Upper lobe of right lung (tissue), 1 donor: ENCODE data around the gene BACH1. TPM values are rescaled to one million over a fixed set of nuclear protein-coding genes. Genes with fewer than 3 reads are reported as not detected.

ENCODE experiments used
- ATAC-seq: fragments of 200-7000 bp; cut with Tn5 transposase; one replicate; pipeline ENCODE4 v1.9.1; 2020; ENCODE audit warnings: mild to moderate bottlenecking, moderate library complexity
- DNase-seq: peaks from one replicate; pipeline ENCODE4 v3.0.0-alpha.2; 2020
- H3K27ac ChIP-seq: fragments of 200-600 bp; one replicate; pipeline ENCODE4 v1.8.0; 2022
- H3K27me3 ChIP-seq: fragments of 200-600 bp; one replicate; pipeline ENCODE4 v1.8.0; 2022; ENCODE audit warnings: mild to moderate bottlenecking
- H3K36me3 ChIP-seq: fragments of 200-600 bp; one replicate; pipeline ENCODE4 v1.8.0; 2022
- H3K4me1 ChIP-seq: fragments of 200-600 bp; one replicate; pipeline ENCODE4 v1.8.0; 2022
- H3K4me3 ChIP-seq: fragments of 200-600 bp; one replicate; pipeline ENCODE4 v1.8.0; 2022; ENCODE audit warnings: mild to moderate bottlenecking
- H3K9me3 ChIP-seq: fragments of 200-600 bp; one replicate; pipeline ENCODE4 v1.8.0; 2022
- intact Hi-C: fragments of 100-400 bp; cut with DNase I; formaldehyde crosslinking; loops from one replicate; pipeline ENCODE4 v1.11.0; 2022
- total RNA-seq: library from RNA; stranded (reverse); fragmentation: NEBNext Ultra II Directional; extraction: Animal tissue kit (Norgen Biotek cat#: 25700); gene quantifications from one replicate; pipeline ENCODE4 v1.2.1, GENCODE V29; 2021
- TF ChIP-seq, protein P1 (sequence below): fragments of 200-600 bp; IDR thresholded peaks from one replicate; pipeline ENCODE4 v1.8.0; 2022; ENCODE audit warnings: antibody characterized with exemption
- donor health status: DM: no; HTN: yes; CAD: no; lungs with severe emphysema.

BACH1 gene
- total RNA-seq, 1 donor from 2014 or later: 125 TPM

DNA sequence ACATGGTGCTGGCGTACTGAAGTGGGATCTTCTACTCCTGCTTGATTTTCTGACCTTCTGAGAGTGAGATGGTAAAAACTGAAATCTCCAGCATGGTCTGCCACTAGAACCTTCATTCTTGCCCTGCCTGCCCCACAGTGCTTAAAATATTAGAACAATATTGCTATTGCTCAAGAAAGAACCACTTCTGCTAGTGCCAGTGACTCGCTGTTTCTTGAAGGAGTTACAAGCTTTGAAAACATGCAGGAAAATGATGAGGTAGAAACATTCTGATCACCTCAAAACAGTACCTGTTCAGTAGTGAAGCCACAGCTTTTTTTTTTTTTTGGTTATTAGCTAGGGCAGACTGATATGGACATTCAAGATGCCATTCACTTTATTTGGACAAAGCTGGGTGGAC, 95.3 kb downstream of the BACH1 start:
- intact Hi-C loops: no loop called here
- TF ChIP-seq, protein P1, sequence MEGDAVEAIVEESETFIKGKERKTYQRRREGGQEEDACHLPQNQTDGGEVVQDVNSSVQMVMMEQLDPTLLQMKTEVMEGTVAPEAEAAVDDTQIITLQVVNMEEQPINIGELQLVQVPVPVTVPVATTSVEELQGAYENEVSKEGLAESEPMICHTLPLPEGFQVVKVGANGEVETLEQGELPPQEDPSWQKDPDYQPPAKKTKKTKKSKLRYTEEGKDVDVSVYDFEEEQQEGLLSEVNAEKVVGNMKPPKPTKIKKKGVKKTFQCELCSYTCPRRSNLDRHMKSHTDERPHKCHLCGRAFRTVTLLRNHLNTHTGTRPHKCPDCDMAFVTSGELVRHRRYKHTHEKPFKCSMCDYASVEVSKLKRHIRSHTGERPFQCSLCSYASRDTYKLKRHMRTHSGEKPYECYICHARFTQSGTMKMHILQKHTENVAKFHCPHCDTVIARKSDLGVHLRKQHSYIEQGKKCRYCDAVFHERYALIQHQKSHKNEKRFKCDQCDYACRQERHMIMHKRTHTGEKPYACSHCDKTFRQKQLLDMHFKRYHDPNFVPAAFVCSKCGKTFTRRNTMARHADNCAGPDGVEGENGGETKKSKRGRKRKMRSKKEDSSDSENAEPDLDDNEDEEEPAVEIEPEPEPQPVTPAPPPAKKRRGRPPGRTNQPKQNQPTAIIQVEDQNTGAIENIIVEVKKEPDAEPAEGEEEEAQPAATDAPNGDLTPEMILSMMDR: no peak
- H3K4me1 ChIP-seq: no peaks in the 10 kb centered on the region

More for the DNA sequence above, 95.3 kb downstream of the BACH1 start:
- Histone ChIP-seq H3K36me3 (no peaks in the 10 kb centered on the region), H3K4me3 (no peak overlapping the region), H3K9me3 (no peaks in the 10 kb centered on the region), H3K27ac (no peak overlapping the region), H3K27me3 (no peaks in the 10 kb centered on the region)
- DNase-seq (no peak), ATAC-seq (no peak)

Other genes with a start within 250 kb of the BACH1 start
- gene CCT8, start 225.3 kb upstream of the BACH1 start, total RNA-seq: 111 TPM
- gene MAP3K7CL, start 168.3 kb upstream of the BACH1 start, total RNA-seq: 7.6 TPM